GM23248 (cell line): Measurements from ENCODE around the gene HBM. TPM values are rescaled to one million over a fixed set of nuclear protein-coding genes. Genes with fewer than 3 reads are reported as not detected.

ENCODE experiments used
- DNase-seq: peaks from one replicate; pipeline ENCODE4 v3.0.0-alpha.2; 2015
- H2AFZ ChIP-seq: fragments of 200-600 bp; sonication (generic); 2 replicates; pipeline ENCODE4 v1.6.1; 2016; ENCODE audit warnings: antibody characterized with exemption
- H3F3A ChIP-seq: fragments of 200-600 bp; sonication (generic); 2 replicates; pipeline ENCODE4 v1.6.1; 2016; ENCODE audit warnings: mild to moderate bottlenecking, antibody characterized with exemption, mixed run types; ENCODE audit not compliant: insufficient read depth
- H3K27ac ChIP-seq: fragments of 200-600 bp; sonication (generic); 2 replicates; pipeline ENCODE4 v1.5.1; 2016; ENCODE audit warnings: mild to moderate bottlenecking
- H3K27me3 ChIP-seq: fragments of 200-600 bp; sonication (generic); replicated peaks from 2 replicates; pipeline ENCODE4 v1.6.1; 2016; ENCODE audit warnings: mild to moderate bottlenecking; ENCODE audit not compliant: insufficient read depth
- H3K36me3 ChIP-seq: fragments of 200-600 bp; sonication (generic); 2 replicates; pipeline ENCODE4 v1.6.1; 2016; ENCODE audit warnings: low read depth, mild to moderate bottlenecking
- H3K4me1 ChIP-seq: fragments of 200-600 bp; sonication (generic); 2 replicates; pipeline ENCODE4 v1.6.1; 2016; ENCODE audit warnings: mild to moderate bottlenecking; ENCODE audit not compliant: insufficient read depth
- H3K4me2 ChIP-seq: fragments of 200-600 bp; sonication (generic); one replicate; pipeline ENCODE4 v1.6.1; 2016; ENCODE audit warnings: mild to moderate bottlenecking; ENCODE audit not compliant: unreplicated experiment
- H3K4me3 ChIP-seq: fragments of 200-600 bp; sonication (generic); 2 replicates; pipeline ENCODE4 v1.5.1; 2016; ENCODE audit warnings: mild to moderate bottlenecking
- H3K79me2 ChIP-seq: fragments of 200-600 bp; sonication (generic); 2 replicates; pipeline ENCODE4 v1.6.1; 2016; ENCODE audit warnings: mild to moderate bottlenecking; ENCODE audit not compliant: insufficient read depth
- H3K9ac ChIP-seq: fragments of 200-600 bp; sonication (generic); 2 replicates; pipeline ENCODE4 v1.6.1; 2016; ENCODE audit warnings: mild to moderate bottlenecking
- H3K9me2 ChIP-seq: fragments of 200-600 bp; sonication (generic); 2 replicates; pipeline ENCODE4 v1.6.1; 2016; ENCODE audit warnings: mixed run types, mild to moderate bottlenecking, moderate library complexity; ENCODE audit not compliant: insufficient read depth
- H3K9me3 ChIP-seq: fragments of 200-600 bp; sonication (generic); one replicate; pipeline ENCODE4 v1.6.1; 2017; ENCODE audit warnings: low read depth
- H4K20me1 ChIP-seq: fragments of 200-600 bp; sonication (generic); 2 replicates; pipeline ENCODE4 v1.6.0; 2016; ENCODE audit not compliant: insufficient read depth
- EZH2 ChIP-seq: fragments of 200-600 bp; sonication (generic); IDR thresholded peaks from 2 replicates; pipeline ENCODE4 v1.6.1; 2018; ENCODE audit warnings: antibody characterized with exemption, mild to moderate bottlenecking; ENCODE audit not compliant: insufficient read depth, poor library complexity, severe bottlenecking
- EZH2phosphoT487 ChIP-seq: fragments of 200-600 bp; sonication (generic); IDR thresholded peaks from 2 replicates; pipeline ENCODE4 v1.6.1; 2018; ENCODE audit warnings: antibody characterized with exemption, moderate library complexity, mild to moderate bottlenecking, low read depth; ENCODE audit not compliant: insufficient read depth
- WGBS, 2 experiments: methylation state at CpG; one replicate each; pipeline ENCODE4 v1.1.6; 2015 to 2017; ENCODE audit warnings: low lambda C conversion rate in 2 of 2, low coverage in 1 of 2; ENCODE audit errors: missing lambda C conversion rate in 2 of 2; 5-methylcytosine and 5-hydroxymethylcytosine counted together
- in situ Hi-C: fragments of 300-500 bp; cut with MboI; formaldehyde crosslinking; loops from 2 replicates; pipeline ENCODE4 v1.15.0; 2020
- polyA plus RNA-seq: library from polyadenylated mRNA; unstranded; fragments of >200 nt; fragmentation: Nextera tagmentation; extraction: Ambion mirVana; gene quantifications from 2 replicates; pipeline ENCODE4 v1.2.1, GENCODE V29; 2016
- total RNA-seq: library from RNA; depleted of rRNA; stranded (reverse); fragments of >200 nt; shearing (Covaris generic); gene quantifications from 2 replicates; pipeline ENCODE4 v1.2.3, GENCODE V29; 2014

The HBM gene
- total and polyA plus RNA-seq, 2 experiments from 2014 or later = not detected

DNA sequence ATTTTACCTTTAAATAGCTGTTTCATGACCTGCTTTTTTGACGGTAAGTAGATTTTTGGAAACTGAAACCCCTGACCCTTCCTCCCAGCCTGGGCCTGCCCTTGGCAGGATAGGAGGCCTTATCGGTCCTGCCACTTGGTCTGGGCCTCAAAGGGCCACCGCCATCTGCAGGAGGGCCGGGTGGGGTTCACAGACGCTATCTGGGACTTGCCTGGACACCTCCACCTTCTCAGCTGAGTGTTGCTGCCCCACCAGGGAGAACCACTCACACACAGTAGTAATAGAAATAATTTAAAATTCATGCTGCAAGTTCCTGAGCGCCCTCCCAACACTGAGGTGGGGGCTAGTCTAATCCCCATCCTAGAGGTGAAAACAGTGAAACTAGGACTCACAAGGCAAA is 22.7 kb upstream of the HBM start:
- Histone ChIP-seq H3K27me3 (no peaks in the 10 kb centered on the region), H3K79me2 (peaks cover 1% of the 10 kb centered on the region), H2AFZ (no peak overlapping the region), H3K4me2 (no peak overlapping the region), H3K9me2 (no peaks in the 10 kb centered on the region), H3K9ac (no peak overlapping the region), H3K9me3 (no peaks in the 10 kb centered on the region), H3K4me3 (no peak overlapping the region), H4K20me1 (no peaks in the 10 kb centered on the region), H3K36me3 (no peaks in the 10 kb centered on the region), H3K4me1 (no peaks in the 10 kb centered on the region), H3K27ac (no peak overlapping the region), H3F3A (no peaks in the 10 kb centered on the region)
- 72 to 73% methylated on average over 6 of the region's 6 CpGs for WGBS, 2 experiments
- TF ChIP-seq EZH2phosphoT487 (no peak), EZH2 (no peak)
- no peak for DNase-seq
- in situ Hi-C loops = no loop called here

DNA sequence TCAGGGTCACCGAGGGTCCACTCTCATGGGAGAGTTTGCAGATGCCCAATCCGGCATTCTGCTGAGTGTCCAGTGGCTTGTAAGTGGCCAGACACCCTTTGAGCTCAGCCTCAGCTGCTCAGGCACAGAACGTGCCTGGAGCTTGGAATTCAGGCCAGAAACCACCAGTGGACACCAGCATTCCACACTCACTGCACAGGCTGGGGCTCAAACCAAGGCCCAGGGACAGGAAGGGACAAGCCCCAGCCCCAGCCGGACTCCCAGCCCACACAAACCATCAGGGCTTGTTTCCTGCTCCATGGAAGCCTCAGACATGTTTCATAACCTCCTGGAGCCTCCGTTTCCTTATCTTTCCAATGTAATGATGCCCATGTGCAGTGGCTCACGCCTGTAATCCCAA is 22.3 kb upstream of the HBM start:
- Histone ChIP-seq H3K27ac (no peak overlapping the region), H3K27me3 (no peaks in the 10 kb centered on the region), H3K4me1 (no peaks in the 10 kb centered on the region), H3K9ac (no peak overlapping the region), H3K9me3 (no peaks in the 10 kb centered on the region), H3K4me2 (no peak overlapping the region), H3F3A (no peaks in the 10 kb centered on the region), H3K79me2 (no peaks in the 10 kb centered on the region), H3K36me3 (no peaks in the 10 kb centered on the region), H3K9me2 (no peaks in the 10 kb centered on the region), H4K20me1 (no peaks in the 10 kb centered on the region), H3K4me3 (no peak overlapping the region), H2AFZ (no peak overlapping the region)
- no peak for DNase-seq
- 52 to 57% methylated on average over 6 of the region's 6 CpGs for WGBS, 2 experiments
- in situ Hi-C loops = no loop called here
- TF ChIP-seq EZH2phosphoT487 (no peak), EZH2 (no peak)

DNA sequence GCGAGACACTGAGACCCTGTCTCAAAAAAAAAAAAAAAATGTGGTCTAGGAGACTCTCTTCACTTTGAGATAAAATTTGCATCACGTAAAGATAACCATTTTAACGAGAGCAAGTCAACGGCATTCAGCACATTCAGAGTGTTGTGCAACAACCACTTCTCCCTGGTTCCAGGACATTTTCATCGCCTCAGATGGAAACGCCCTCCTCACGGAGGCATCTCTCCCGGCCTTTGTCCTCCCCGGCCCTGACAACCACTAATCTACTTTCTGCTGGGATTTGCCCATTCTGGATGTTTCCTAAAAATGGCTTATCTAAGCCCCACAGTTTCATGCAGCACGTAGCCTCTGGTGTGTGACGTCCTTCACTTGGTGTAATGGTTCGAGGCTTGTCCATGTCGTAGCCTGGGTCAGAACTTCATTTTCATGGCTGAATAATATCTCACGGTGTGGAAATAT is 21.0 kb upstream of the HBM start:
- Histone ChIP-seq H4K20me1 (no peaks in the 10 kb centered on the region), H3K9ac (no peak overlapping the region), H3K9me2 (no peaks in the 10 kb centered on the region), H3K4me3 (no peak overlapping the region), H3K79me2 (no peaks in the 10 kb centered on the region), H3K9me3 (no peaks in the 10 kb centered on the region), H3K27ac (no peak overlapping the region), H3K27me3 (no peaks in the 10 kb centered on the region), H3K36me3 (no peaks in the 10 kb centered on the region), H2AFZ (no peak overlapping the region), H3F3A (no peaks in the 10 kb centered on the region), H3K4me1 (no peaks in the 10 kb centered on the region), H3K4me2 (no peak overlapping the region)
- in situ Hi-C loops = no loop called here
- WGBS, 2 experiments = 71 to 76% methylated on average over 14 of the region's 14 CpGs
- DNase-seq = no peak
- TF ChIP-seq EZH2 (no peak), EZH2phosphoT487 (no peak)

DNA sequence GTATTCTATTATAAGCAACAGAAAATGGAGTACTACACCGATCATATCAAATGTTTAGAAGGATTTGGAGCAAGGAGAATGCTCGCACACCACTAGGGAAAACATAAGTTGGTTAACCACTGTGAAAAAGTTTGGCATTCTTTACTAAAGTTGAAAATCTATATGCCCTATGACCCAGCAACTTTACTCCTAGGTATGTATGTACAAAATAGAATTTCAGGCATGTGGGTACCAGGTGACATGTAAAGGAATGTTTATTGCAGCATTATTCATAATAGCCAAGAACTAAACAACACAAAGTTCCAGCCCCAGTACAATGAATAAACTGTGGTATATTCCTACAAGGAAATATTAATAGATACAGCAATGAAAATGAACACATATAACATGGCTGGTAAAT is 19.1 kb upstream of the HBM start:
- no peak for DNase-seq
- in situ Hi-C loops = no loop called here

More for the DNA sequence above, 19.1 kb upstream of the HBM start:
- Histone ChIP-seq H3K4me1 (no peaks in the 10 kb centered on the region), H3K9me3 (no peaks in the 10 kb centered on the region), H3K9me2 (no peaks in the 10 kb centered on the region), H2AFZ (no peak overlapping the region), H3K27ac (no peak overlapping the region), H3K79me2 (no peaks in the 10 kb centered on the region), H3F3A (no peaks in the 10 kb centered on the region), H3K27me3 (peaks cover 4% of the 10 kb centered on the region; the same call in 1 of the 2 replicates), H3K4me3 (no peak overlapping the region), H3K36me3 (no peaks in the 10 kb centered on the region), H4K20me1 (no peaks in the 10 kb centered on the region), H3K9ac (no peak overlapping the region), H3K4me2 (no peak overlapping the region)
- 81 to 86% methylated on average over 2 of the region's 2 CpGs for WGBS, 2 experiments
- no peak for TF ChIP-seq EZH2phosphoT487
- TF ChIP-seq EZH2 = no peak
